Iris pigment epithelial cell (primary cell): ENCODE results near the gene TUBA3E.
A peak's percentile ranks its signal among the peaks of the same experiment; 100 is the strongest.
"Not testable (repeated sequence)": the region's sequence is repeated elsewhere in the genome, so short reads cannot be mapped to it uniquely, and the experiment has no call there.

Experiments
- DNase-seq: peaks from one replicate; pipeline ENCODE4 v3.0.0-alpha.2; 2011; ENCODE audit warnings: low read depth

The TUBA3E gene

DNA sequence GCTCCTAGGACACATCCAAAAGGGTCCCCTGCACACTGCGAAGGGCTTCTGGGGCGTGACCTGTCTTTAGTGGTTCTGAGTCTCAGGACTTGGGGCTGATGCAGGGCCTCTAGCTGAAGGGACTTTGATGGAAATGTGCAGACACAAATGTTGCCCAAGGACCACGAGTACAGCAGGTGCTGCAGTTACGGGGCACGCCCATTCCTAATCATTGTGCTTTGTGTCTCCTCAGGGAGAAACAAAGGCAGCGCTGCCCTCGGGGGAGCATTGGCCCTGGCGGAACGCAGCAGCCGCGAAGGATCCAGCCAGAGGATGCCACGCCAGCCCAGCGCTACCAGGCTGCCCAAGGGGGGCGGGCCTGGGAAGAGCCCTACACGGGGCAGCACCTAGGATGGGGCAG lies 8.0 kb downstream of the TUBA3E start:
- no peak for DNase-seq

DNA sequence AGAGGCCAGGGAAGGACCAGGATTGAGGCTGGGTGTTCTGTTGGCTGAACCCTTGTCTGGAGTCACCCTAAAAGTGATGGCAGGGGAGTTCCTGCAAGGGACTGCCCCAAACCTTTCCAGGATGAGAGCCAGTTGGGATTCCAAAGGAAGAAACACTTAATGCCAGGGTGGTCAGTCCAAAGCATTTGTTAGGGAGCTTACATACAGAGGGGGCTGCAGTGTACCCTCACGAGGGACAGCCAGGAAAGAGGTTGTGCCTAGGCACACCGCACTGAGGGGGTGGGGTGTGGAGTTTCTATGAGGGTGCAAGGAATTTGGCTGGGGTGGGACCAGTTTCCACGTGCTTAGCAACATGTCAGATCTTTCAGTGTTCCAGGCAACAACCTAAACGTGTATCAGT lies 9.3 kb downstream of the TUBA3E start:
- DNase-seq = not testable (repeated sequence)

DNA sequence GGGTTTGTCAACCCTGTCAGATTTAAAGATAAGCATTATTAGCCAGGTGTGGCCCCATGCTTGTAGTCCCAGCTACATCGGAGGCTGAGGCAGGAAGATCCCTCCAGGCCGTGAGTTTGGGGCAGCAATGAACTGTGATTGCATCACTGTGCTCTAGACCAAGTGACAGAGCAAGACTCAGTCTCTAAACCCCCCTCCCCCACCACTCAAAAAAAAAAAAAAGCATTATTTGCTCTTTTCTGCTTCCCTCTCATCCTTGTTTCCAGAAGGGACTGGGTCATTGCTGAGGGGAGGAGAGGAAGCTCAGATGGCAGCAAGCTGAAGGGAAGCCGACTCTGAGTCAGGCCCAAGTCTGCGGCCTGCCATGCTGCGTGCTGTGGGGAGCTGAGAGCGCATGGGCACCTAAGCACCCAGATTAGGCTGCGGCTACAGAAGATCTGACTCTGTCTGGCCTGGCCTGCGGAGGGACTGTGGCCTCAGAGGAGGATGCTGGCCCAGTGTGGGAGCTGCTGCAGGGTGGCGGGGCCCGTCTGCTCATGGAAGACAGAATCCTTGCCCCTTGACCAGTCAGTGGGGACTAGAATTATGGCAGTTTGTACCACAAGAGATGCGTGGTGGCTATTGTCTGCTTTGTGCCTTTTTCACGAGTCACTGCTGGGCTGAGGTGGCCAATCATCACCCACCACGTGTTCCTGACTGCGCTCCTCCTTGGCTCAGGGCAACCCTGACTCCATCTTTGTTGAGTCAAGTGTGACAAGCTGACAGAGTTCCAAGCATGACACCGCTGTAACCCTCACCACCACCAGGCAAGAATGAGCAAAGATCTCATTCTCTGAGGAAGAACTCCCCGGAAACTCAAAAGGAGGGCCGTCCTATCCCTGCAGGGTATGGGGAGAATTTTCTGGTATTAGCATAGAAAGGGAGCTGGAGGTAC lies 10.1 kb downstream of the TUBA3E start:
- DNase-seq = not testable (repeated sequence)

DNA sequence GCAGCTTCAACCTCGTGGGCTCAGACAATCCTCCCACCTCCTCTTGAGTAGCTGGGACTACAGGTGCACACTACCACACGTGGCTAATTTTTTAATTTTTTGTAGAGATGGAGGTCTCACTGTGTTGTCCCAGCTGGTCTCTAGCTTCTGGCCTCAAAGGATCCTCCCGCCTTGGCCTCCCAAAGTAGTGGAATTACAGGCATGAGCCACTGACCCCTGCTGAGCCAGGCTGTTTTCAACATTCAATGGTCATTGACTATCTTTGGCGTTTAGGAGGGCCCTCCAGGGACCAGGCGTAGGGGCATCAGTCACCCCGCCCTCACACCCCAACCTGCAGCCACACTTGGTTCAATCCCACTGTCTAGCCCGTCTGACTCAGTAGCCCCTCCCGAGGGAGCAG lies 11.0 kb downstream of the TUBA3E start:
- DNase-seq = no peak

DNA sequence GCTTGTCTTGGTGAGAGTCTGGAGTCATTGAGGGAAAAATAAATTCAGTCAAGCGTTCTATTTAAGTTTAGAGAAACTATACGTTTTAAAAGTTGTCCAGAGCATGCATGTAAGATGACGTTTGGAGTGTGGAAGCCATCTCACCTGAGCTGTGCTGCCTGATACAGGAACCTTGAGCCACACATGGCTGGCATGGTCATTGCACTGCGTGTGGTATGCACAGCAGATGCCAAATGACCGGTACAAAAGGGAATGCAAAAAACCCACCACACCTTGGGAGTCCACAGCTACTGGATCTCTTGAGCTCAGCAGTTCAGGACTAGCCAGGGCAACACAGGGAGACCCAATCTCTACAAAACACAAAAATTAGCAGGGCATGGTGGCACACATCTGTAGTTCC lies 11.8 kb downstream of the TUBA3E start:
- DNase-seq = no peak

DNA sequence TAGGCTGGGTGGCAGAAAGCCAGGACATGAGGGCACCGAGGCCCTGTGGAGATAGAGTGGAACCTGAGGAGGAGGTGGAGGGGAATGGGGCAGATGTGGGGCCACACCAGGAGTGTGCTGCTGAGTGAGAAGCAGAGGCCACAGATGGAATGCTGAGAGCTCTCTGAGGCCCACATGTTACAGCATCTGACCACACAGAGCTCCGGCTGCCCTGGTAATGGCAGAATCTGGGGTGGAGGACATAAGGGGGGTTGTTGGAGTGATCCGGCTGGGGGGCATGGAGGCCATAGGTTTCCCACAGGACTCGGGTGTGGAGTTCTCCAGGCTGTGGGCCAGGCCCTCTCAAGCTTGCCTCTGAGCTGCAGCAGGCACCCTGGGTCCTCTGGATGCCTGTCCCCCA lies 12.3 kb downstream of the TUBA3E start:
- no peak for DNase-seq

DNA sequence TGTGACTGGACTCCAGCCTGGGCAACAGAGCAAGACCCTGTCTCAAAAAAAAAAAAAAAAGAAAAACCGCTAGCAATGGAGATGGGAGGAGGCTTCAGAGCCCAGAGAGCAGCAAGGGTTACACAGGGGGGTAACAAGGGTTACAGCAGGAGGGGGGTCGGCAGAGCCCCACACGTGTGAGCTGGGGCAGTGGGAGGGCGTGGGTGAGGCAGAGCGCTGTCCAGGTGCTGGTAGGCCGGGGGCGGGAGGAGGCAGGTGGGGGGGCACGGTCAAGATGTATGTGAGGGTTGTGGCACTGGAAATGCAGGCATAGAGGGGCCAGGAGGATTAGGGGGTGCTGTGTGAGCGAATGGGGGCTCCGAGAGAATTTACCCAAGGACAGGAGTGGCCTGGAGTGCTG lies 12.8 kb downstream of the TUBA3E start:
- DNase-seq = no peak

DNA sequence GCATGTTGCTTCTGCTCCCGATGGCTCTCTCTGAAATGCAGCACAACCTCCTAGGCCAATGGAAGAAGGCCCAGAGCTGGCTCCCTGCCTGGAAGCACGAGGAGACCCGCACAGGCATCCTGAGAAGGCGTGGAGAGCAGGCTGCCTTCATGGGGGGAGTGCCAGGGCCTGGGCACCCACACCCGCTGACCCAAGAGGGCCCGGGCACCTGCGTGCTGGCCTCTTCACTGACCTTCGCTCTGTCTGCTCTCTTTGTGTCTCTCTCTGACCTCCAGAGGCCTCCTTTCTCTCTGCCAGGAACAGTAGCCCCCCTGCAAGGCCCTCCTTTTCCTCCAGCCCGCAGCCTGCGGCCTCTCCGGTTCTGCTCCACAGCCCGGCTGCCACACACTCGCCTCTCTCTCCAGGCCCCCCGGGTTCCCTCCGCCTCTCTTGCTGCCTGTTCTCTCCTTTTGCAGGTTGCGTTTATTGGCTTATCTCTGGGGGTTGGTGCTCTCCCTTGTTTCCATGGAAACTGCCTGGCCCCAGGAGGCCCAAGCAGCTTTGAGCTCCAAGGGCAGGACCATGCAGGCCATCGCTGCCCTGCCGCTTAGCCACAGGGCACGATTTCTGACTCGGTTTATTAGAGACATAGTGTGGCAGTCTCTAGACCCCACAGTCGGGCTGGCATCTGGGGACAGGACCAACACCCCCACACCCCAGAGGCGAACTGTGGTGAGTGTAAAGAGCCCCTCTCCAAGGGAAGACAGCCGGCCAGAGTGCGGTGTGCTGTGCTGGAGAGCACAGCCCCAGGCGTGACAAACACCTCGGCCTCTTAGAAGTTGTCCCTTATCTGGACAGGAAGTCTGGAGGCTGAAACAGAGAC lies 14.5 kb downstream of the TUBA3E start:
- peak; percentile 38 for DNase-seq

DNA sequence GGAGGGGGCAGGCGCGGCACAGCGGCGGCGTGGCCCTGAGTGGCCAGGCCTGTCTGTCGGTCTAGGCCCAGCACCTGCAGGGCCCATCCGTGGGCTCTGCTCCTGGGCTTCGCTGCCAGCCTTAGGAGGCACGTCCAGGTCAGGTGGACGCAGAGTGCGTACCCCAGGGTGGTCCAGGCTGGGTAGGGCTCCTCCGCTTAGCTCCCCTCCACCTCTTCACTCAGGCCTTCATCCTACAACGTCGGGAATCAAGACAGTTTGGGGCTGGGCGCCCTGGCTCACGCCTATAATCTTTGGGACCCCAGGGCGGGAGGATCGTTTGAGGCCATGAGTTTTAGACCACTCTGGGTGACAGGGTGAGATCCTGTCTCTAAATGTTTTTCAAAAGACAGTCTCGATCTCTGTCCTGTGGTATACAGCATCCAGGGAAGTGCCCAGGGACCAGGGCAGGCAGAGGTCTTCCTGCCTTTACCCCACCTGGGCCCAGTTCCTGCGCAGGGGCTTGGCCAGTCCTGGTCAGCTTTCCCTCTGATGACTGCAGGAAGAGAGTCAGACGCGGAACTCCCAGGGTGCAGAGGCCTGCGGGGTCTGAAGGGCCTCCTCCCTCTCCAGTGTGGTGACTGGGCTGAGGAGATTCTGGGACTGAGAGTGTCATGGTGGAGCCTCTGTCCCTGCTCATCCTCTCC lies 15.3 kb downstream of the TUBA3E start:
- peak; percentile 20 for DNase-seq

DNA sequence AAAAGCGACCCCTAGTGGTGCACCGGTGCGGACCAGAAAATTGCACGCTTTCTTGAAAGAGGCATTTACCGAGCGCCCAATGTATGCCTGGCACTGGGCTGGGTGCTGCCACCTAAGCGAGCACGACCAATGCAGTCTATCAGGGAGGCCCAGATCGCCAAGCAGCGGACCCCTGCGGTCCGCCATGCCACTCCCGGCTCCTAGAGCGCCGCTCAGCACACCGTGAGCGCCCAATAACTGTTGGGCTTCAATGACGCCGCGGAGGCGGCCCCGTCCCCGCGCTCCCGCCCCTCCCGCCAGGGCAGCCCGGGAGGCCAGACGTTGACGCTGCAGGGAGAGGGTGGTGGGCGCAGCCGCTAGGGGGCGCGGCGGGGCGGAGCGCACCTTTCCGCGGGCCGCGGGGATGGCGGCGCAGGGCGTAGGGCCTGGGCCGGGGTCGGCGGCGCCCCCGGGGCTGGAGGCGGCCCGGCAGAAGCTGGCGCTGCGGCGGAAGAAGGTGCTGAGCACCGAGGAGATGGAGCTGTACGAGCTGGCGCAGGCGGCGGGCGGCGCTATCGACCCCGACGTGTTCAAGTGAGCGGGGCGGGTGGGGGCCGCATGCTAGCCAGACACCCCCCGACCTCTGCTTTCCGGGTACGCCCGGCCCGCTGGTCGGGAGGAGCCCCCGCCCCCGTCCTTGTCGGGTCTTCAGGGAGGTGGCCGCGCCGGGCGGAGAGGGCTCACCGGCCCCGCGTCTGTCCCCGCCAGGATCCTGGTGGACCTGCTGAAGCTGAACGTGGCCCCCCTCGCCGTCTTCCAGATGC lies 16.2 kb downstream of the TUBA3E start, which contains the start of gene MZT2B:
Gene MZT2B (plus strand): TSS at position 383 of the 803 bp plus-strand sequence. CDS start 21 bp downstream, at position 404.
- DNase-seq = peak; percentile 79

DNA sequence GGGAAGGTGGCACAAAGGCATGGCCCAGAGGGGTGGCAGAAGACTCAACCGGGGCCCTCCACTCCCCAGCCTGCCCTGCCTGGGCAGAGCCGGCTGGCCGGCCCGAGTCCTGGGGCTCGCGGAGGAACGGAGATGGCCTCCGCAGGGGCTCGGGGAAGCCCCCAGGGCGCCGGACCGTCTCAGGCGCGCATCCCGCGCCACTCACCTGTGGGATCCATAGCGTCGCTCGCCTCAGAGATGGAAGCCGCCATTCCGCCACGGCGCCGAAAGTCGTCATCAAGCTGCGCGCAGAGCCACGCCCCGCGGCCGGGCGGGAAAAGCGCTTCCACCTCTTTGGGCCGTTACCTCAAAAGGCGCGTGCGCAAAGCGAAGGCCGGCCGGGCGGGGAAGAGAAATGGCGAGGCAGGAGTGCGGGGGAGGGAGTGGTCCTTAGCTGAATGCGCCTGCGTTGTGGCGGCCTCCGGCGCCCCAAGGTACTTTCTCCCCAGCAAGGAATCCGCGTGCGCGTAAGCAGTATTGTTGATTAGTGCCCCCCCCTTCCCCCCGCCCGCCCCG lies 16.8 kb downstream of the TUBA3E start, which contains the start of gene SMPD4:
Gene SMPD4 (minus strand): TSS at position 278 of the 555 bp plus-strand sequence. CDS start 5,010 bp downstream, outside the sequence.
- DNase-seq = peak; percentile 94

DNA sequence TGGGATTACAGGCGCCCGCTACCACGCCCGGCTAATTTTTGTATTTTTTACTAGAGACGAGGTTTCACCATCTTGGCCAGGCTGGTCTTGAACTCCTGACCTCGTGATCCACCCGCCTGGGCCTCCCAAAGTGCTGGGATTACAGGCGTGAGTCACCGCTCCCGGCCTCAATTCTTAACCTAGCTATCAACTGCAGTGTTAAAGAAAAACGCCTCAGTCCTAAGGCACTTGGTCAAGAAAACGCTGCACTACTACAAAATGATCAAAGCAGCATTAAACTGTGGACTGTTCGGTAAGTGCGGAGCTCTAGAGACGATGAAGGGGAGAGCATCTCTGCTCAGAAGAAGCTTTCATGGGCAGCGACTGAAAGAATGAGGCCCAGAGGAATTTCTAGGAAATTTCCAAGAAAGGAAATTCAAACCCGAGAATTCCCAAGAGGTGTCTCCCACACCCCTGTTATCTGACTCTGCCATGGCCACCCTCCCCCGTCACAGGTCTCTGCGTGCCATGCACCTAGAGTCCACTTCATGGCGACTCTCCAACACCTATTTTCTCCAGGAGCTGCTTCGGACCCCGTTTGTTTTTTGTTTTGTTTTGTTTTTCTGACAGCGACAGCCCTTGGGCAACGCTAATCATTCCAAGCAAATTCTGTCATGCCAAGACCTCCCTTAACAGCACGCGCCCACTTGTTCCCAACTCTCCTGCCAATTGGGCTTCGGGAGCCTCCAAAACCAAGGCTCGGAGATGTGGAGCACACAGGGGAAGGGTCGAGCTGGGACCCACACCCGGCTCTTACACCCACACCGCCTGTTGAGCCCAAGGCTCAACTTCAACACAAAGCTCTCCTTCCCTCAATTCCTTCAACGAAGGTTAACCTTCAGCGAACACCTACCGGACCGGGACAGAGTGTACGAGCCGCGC lies 17.6 kb downstream of the TUBA3E start:
- peak; percentile 47 for DNase-seq

DNA sequence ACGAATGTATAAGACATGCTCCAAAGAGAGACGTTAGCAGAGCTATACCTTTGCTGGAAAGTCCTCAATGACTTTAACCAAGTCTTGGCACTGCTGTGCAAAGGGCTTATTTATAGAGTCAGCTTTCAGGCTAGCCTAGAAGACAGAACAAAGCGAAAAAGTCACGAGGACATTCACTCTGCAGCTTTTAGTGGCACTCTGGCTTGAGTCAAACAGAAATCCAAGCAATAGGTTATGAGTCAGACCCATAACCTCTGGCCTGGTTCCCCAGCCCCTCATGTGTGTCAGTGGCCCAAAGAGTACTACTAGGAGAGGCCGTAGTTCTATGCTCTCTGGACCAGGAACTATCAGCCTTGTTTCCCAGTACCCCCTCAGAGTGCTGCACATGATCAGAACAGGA lies 23.4 kb downstream of the TUBA3E start:
- not testable (repeated sequence) for DNase-seq

DNA sequence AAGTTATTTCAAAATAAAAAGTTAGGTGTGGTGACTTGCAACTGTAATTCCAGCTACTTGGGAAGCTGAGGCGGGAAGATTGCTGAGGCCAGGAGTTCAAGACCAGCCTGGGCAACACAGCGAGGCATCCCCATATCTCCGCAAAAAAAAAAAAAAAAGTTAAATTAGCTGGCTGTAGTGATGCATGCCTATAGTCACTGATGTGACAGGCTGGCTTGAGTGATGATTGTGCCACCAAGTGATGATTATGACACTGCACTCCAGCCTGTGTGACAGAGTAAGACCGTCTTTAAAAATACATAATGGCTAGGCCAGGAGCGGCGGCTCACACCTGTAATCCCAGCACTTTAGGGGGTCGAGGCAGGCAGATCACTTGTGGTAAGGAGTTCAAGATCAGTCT lies 28.3 kb downstream of the TUBA3E start:
- no peak for DNase-seq

DNA sequence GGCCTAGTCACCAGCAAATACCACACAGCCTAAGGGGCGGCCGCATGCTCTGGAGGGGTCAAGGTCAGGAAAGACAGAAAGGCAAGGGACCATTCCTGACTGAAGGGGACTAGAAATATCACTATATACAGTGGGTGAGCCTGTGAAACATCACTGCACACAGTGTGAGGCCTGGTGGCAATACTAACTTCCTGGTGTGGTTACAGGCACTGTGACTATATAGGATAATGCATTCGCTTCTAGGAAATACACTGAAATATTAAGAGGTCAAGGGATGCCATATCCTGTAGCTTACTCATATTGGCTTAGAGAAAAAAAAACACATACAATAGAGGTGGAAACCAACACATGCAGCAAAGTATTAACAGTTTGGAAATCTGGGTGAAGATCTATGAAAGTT lies 29.1 kb downstream of the TUBA3E start:
- DNase-seq = not testable (repeated sequence)

DNA sequence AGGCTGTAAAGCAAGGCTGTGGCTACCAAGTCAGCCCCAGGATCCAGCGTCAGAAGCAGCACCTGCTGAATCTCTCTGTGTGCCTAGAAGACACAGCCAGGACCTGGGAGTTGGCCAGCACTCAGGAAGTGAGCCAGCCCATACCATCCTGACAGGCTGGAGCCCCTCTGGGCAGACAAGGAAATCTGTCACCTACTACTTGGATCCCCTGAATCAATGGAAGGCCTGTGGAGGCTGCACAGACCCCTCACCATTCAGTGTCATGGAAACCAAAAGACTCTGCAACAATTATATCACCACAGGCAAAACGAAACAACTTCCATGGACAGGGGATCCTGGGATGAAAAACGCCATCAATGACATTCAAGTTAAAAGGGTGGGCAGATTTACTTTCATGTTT lies 31.6 kb downstream of the TUBA3E start:
- DNase-seq = not testable (repeated sequence)

DNA sequence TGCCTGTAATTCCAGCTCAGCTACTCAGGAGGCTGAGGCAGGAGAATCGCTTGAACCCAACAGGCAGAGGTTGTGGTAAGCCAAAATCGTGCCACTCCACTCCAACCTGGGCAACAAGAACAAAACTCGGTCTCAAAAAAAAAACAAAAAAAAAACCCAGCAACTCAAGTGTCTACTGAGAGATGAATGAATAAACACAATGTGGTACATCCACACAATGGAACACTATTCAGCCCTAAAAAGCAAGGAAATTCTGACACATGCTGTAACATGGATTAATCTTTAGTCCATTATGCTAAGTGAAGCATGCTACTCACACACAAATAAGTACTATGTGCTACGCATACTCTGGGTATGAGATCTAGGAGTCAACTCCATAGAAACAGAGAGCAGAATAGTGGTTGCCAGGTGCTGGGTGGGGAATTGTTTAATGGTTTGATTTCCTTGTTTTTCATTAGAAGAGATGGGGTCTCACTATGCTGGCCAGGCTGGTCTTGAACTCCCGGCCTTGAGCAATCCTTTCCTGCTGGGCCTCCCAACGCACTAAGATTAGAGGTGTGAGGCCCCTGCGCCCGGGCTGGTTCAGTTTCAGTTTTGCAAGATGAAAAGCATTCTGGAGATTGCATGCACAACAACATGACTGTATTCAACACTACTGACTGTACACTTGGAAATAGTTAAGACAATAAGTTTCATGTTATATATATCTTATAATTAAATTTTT lies 32.8 kb downstream of the TUBA3E start:
- DNase-seq = no peak

DNA sequence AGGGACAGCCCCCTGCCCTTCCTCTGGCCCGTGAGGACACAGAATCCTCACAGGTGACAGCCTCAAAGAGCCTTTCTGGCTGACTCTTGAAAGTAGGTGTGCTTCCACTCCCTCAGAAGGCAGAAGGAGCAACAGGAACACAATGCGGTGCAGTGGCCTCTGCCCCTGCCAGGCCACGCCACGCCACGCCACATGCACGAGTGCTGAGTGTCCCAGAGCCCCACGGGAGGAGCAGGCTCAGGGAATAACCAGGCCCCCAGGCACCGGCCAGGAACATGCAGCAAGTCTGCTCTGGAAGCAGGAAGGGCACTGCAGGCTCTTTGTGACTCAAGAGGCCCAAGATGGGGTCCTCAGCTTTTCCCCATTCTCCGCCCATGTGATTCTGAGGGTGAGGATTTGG lies 35.3 kb downstream of the TUBA3E start:
- no peak for DNase-seq

DNA sequence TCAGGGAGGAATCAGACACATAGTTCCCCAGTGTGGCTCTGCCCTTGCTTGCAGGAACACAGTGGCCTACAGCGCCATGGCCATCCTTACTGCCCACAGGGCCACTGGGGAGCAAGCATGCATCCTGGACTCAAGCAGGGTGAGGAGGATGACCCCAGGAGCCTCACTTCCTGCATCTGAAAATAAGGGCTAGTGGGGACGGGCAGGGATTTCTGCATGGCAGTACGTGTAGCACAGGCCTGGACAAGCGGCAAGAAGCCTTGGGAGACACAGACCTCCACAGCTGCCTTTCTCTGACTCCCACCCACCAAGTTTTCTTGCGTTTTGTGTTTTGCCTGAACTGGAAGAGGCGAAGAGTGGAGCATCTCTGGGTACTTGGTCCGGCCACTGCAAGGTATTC lies 35.8 kb downstream of the TUBA3E start:
- not testable (repeated sequence) for DNase-seq
